Thyroid gland (tissue), 4 donors: Measurements from ENCODE around the gene ARX. TPM values are rescaled to one million over a fixed set of nuclear protein-coding genes. Genes with fewer than 3 reads are reported as not detected.

Experiments
- DNase-seq, 2 donors: peaks; one replicate each; pipeline ENCODE4 v3.0.0-alpha.2; 2019
- H3K27ac ChIP-seq, 3 donors: fragments of 200-600 bp; sonication (generic); 1 replicate in 2 of 3; 2 replicates in 1 of 3; pipeline ENCODE4 v1.5.1; 2016 to 2019; ENCODE audit warnings: mild to moderate bottlenecking in 1 of 3, moderate library complexity in 1 of 3
- H3K27me3 ChIP-seq: fragments of 200-600 bp; sonication (generic); one replicate; pipeline ENCODE4 v1.5.1; 2019
- H3K36me3 ChIP-seq, 2 donors: fragments of 200-600 bp; sonication (generic); one replicate each; pipeline ENCODE4 v1.5.1; 2016 to 2019
- H3K4me1 ChIP-seq, 2 donors: fragments of 200-600 bp; sonication (generic); one replicate each; pipeline ENCODE4 v1.5.1; 2017 to 2019
- H3K4me3 ChIP-seq, 3 donors: fragments of 200-600 bp; sonication (generic); replicated peaks in 1 of 3; 1 replicate in 2 of 3; 2 replicates in 1 of 3; pipeline ENCODE4 v1.5.1; 2016; ENCODE audit warnings: mild to moderate bottlenecking in 1 of 3
- H3K9me3 ChIP-seq: fragments of 200-600 bp; sonication (generic); one replicate; pipeline ENCODE4 v1.5.1; 2017
- CTCF ChIP-seq, 6 experiments: fragments of 200-600 bp in 3 of 6; fragments of 450-650 bp in 3 of 6; sonication (generic) in 3 of 6; IDR thresholded peaks; one replicate each; pipeline ENCODE4 v1.5.1; 2016 to 2019; ENCODE audit warnings: antibody characterized with exemption in 6 of 6, mild to moderate bottlenecking in 2 of 6, inconsistent platforms in 1 of 6, moderate library complexity in 1 of 6
- POLR2A ChIP-seq, 2 donors: fragments of 450-650 bp; IDR thresholded peaks; one replicate each; pipeline ENCODE4 v1.6.1; 2017; ENCODE audit warnings: antibody characterized with exemption in 2 of 2, mild to moderate bottlenecking in 2 of 2, moderate library complexity in 1 of 2
- WGBS, 2 donors: methylation state at CpG; one replicate each; pipeline ENCODE4 v1.1.5; 2017; 5-methylcytosine and 5-hydroxymethylcytosine counted together
- intact Hi-C: fragments of 100-400 bp; cut with DNase I; formaldehyde crosslinking; loops from one replicate; pipeline ENCODE4 v1.15.1; 2023
- total RNA-seq, 4 donors: library from RNA; depleted of rRNA; stranded (reverse); fragments of >200 nt; gene quantifications; one replicate each; pipeline ENCODE4 v1.2.3, GENCODE V29; 2016

ARX gene
- total RNA-seq, 4 donors from 2014 or later, result 1.9 TPM; not detected in 3

GRCh38 chrX:25020905-25021449 is 5.2 kb upstream of the ARX start:
- peaks cover 4 to 16% of the 10 kb centered on the region in 2 donors for H3K4me1 ChIP-seq
- TF ChIP-seq CTCF (IDR thresholded peaks at IDR 0.05), result peak in 5 of 6 experiments; percentile 14 to 52 (median 30)
- TF ChIP-seq POLR2A (IDR thresholded peaks at IDR 0.05), result no peak
- no peaks in the 10 kb centered on the region for H3K9me3 ChIP-seq
- intact Hi-C loops, result loop anchor here (10.0 kb wide), 1 partner anchor 176 kb away; no protein-coding TSS in a partner anchor
- H3K27ac ChIP-seq, result no peak overlapping the region
- no peaks in the 10 kb centered on the region for H3K36me3 ChIP-seq
- WGBS, 2 donors, result 2 to 4% methylated on average over 15 to 20 of the region's 35 CpGs
- H3K4me3 ChIP-seq, result peak overlapping the region in 1 of 3 donors; percentile 2
- H3K27me3 ChIP-seq, result peaks cover 42% of the 10 kb centered on the region
- DNase-seq, result no peak

- Histone ChIP-seq H3K4me1 (peaks cover 4 to 21% of the 10 kb centered on the region in 2 donors), H3K36me3 (no peaks in the 10 kb centered on the region), H3K27ac (no peak overlapping the region), H3K9me3 (no peaks in the 10 kb centered on the region), H3K27me3 (peaks cover 46% of the 10 kb centered on the region), H3K4me3 (no peak overlapping the region)
- DNase-seq, result no peak
- WGBS, 2 donors, result 2% methylated on average over 9 of the region's 27 CpGs; no CpG with 5 or more reads in 1 of the 2 donors
- no peak for TF ChIP-seq CTCF (IDR thresholded peaks at IDR 0.05)
- TF ChIP-seq POLR2A (IDR thresholded peaks at IDR 0.05), result no peak
- intact Hi-C loops, result loop anchor here (10.0 kb wide), 1 partner anchor 176 kb away; no protein-coding TSS in a partner anchor
Measured at GRCh38 chrX:25020391-25020904, 4.7 kb upstream of the ARX start.

- Histone ChIP-seq H3K9me3 (no peaks in the 10 kb centered on the region), H3K4me3 (no peak overlapping the region), H3K27me3 (peaks cover 52% of the 10 kb centered on the region), H3K27ac (no peak overlapping the region), H3K36me3 (no peaks in the 10 kb centered on the region), H3K4me1 (peaks cover 4 to 24% of the 10 kb centered on the region in 2 donors)
- WGBS, 2 donors, result 5 to 7% methylated on average over 6 to 22 of the region's 22 CpGs
- intact Hi-C loops, result loop anchor here (10.0 kb wide), 1 partner anchor 175 kb away; no protein-coding TSS in a partner anchor
- DNase-seq, result no peak
- no peak for TF ChIP-seq CTCF (IDR thresholded peaks at IDR 0.05)
Measured at GRCh38 chrX:25019707-25020390, 4.1 kb upstream of the ARX start.

DNA sequence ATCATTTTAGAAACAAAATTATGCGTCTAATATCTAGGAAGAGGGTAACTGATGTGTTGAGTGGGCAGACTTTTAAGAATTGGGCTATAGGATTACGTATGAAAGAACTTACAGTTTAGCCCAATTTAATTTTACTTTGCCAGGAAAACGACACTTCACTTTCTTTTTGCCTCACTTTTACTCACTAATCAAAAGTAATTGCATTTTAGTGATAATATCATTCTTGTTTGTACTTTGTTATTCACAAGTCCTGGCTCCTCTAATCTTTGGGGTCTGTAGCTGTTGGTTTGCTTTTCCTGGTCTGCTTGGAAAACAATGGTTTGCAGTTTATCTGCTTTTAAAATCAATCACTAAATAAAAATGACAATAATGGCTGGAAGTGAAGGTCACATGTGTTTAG is 2.9 kb upstream of the ARX start:
- intact Hi-C loops, result no loop called here
- 26 to 32% methylated on average over 3 of the region's 3 CpGs for WGBS, 2 donors

More for the DNA sequence above, 2.9 kb upstream of the ARX start:
- no peak for TF ChIP-seq POLR2A (IDR thresholded peaks at IDR 0.05)
- no peak for TF ChIP-seq CTCF (IDR thresholded peaks at IDR 0.05)
- no peak overlapping the region for H3K4me3 ChIP-seq
- no peaks in the 10 kb centered on the region for H3K36me3 ChIP-seq
- peaks cover 4 to 24% of the 10 kb centered on the region in 2 donors for H3K4me1 ChIP-seq
- H3K27ac ChIP-seq, result no peak overlapping the region
- DNase-seq, result no peak
- H3K27me3 ChIP-seq, result peaks cover 56% of the 10 kb centered on the region
- no peaks in the 10 kb centered on the region for H3K9me3 ChIP-seq
